NCI-H1436 treated with DMSO at 0.1 percent for 48 hours (cell line): Measurements from ENCODE around the gene MYO5C.
"Not testable (repeated sequence)": the region's sequence is repeated elsewhere in the genome, so short reads cannot be mapped to it uniquely, and the experiment has no call there.

Experiments used
- DNase-seq: peaks from one replicate; lab custom pipeline; 2025; lab: John Stamatoyannopoulos, UW

Gene MYO5C

GRCh38 chr15:52306270-52306669, 10.7 kb upstream of the MYO5C start:
- no peak for DNase-seq

GRCh38 chr15:52303093-52303772, 7.6 kb upstream of the MYO5C start:
- DNase-seq, result no peak

GRCh38 chr15:52301265-52301847, 5.8 kb upstream of the MYO5C start:
- no peak for DNase-seq

GRCh38 chr15:52294881-52295420, 653 bp downstream of the MYO5C start:
- no peak for DNase-seq

GRCh38 chr15:52292780-52293392, 2.7 kb downstream of the MYO5C start:
- DNase-seq, result no peak

GRCh38 chr15:52291204-52291603, 4.4 kb downstream of the MYO5C start:
- no peak for DNase-seq

- DNase-seq, result no peak
Observed at GRCh38 chr15:52290800-52291199, 4.8 kb downstream of the MYO5C start.

- DNase-seq, result no peak
Observed at GRCh38 chr15:52290329-52290728, 5.3 kb downstream of the MYO5C start.

- DNase-seq, result no peak
Observed at GRCh38 chr15:52289629-52290081, 5.9 kb downstream of the MYO5C start.

- no peak for DNase-seq
Observed at GRCh38 chr15:52288986-52289385, 6.6 kb downstream of the MYO5C start.

- DNase-seq, result no peak
Observed at GRCh38 chr15:52288051-52288942, 7.3 kb downstream of the MYO5C start.

- no peak for DNase-seq
Observed at GRCh38 chr15:52287114-52287513, 8.5 kb downstream of the MYO5C start.

- not testable (repeated sequence) for DNase-seq
Observed at GRCh38 chr15:52285941-52286340, 9.7 kb downstream of the MYO5C start.

- DNase-seq, result no peak
Observed at GRCh38 chr15:52284164-52284563, 11.4 kb downstream of the MYO5C start.

GRCh38 chr15:52283281-52283680, 12.3 kb downstream of the MYO5C start:
- DNase-seq, result no peak

- DNase-seq, result no peak
Observed at GRCh38 chr15:52282418-52282817, 13.2 kb downstream of the MYO5C start.

GRCh38 chr15:52281085-52282035, 14.2 kb downstream of the MYO5C start:
- DNase-seq, result no peak

- no peak for DNase-seq
Observed at GRCh38 chr15:52280326-52281084, 15.1 kb downstream of the MYO5C start.

- DNase-seq, result no peak
Observed at GRCh38 chr15:52278636-52279367, 16.8 kb downstream of the MYO5C start.

GRCh38 chr15:52278135-52278534, 17.5 kb downstream of the MYO5C start:
- no peak for DNase-seq
